ENCODE measurements around the gene RBM44.

The RBM44 gene

GRCh38 chr2:237862528-237862895, 63.9 kb downstream of the RBM44 start:
- TF ChIP-seq, protein P1, sequence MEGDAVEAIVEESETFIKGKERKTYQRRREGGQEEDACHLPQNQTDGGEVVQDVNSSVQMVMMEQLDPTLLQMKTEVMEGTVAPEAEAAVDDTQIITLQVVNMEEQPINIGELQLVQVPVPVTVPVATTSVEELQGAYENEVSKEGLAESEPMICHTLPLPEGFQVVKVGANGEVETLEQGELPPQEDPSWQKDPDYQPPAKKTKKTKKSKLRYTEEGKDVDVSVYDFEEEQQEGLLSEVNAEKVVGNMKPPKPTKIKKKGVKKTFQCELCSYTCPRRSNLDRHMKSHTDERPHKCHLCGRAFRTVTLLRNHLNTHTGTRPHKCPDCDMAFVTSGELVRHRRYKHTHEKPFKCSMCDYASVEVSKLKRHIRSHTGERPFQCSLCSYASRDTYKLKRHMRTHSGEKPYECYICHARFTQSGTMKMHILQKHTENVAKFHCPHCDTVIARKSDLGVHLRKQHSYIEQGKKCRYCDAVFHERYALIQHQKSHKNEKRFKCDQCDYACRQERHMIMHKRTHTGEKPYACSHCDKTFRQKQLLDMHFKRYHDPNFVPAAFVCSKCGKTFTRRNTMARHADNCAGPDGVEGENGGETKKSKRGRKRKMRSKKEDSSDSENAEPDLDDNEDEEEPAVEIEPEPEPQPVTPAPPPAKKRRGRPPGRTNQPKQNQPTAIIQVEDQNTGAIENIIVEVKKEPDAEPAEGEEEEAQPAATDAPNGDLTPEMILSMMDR (IDR thresholded peaks at IDR 0.05; ENCODE audit: low read depth, low read length, missing control alignments) = no peak
- no peak overlapping the region for H3K4me3 ChIP-seq (ENCODE audit: low read depth, low read length)
- no peak for DNase-seq (ENCODE audit: low read depth)

DNA sequence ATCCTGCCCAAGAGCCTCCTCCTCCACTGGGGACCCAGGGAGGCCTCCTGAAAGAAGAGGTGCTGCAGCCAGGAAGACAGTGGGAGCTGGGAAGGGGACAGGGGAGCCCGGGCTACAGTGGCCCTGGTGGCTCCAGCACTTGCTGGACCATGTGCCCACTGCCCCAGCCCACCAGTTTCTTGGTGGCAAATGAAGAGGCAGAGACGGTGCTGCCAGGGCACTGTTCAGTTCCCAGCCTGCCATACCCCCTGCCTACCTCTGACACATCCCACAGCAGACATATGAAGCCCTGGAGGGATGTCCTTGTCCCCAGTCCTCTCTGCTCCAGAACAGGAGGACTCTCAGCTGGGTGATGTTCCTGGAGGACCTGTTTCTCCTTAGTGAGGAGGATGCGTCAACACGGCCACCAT, 64.5 kb downstream of the RBM44 start:
- no peak overlapping the region for H3K4me3 ChIP-seq (ENCODE audit: low read depth, low read length)
- TF ChIP-seq, protein P1 (IDR thresholded peaks at IDR 0.05; ENCODE audit: low read depth, low read length, missing control alignments) = no peak
- no peak for DNase-seq (ENCODE audit: low read depth)

- no peak for DNase-seq (ENCODE audit: low read depth)
- H3K4me3 ChIP-seq (ENCODE audit: low read depth, low read length) = no peak overlapping the region
- TF ChIP-seq, protein P1 (IDR thresholded peaks at IDR 0.05; ENCODE audit: low read depth, low read length, missing control alignments) = no peak
Measured at GRCh38 chr2:237863689-237864443, 65.3 kb downstream of the RBM44 start.

DNA sequence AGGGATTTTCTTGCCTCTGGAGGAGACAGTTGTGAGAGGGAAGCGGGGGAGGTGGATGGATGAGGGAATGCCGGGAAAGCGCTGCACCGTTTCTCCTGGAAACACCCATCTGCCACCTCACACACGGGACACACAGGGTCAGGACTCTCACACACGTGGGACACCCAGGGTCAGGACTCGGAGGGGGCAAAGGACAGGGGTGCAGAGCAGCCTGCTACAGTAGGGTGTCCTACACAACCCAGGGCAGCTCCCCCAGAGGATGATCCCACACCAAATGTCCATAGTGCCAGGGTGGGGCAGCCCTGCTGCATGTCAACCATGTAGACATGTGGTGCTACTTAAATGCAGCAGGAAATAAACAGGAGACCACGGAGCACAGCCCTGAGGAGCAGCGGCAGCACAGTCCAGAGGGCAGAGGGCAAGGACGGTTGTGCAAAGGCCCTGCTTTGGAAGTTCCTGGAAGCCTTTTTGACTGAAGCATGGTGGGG, 65.9 kb downstream of the RBM44 start:
- no peak overlapping the region for H3K4me3 ChIP-seq (ENCODE audit: low read depth, low read length)
- TF ChIP-seq, protein P1 (IDR thresholded peaks at IDR 0.05; ENCODE audit: low read depth, low read length, missing control alignments) = no peak
- no peak for DNase-seq (ENCODE audit: low read depth)

- TF ChIP-seq, protein P1 (IDR thresholded peaks at IDR 0.05; ENCODE audit: low read depth, low read length, missing control alignments) = no peak
- H3K4me3 ChIP-seq (ENCODE audit: low read depth, low read length) = no peak overlapping the region
- no peak for DNase-seq (ENCODE audit: low read depth)
Measured at GRCh38 chr2:237864940-237865622, 66.5 kb downstream of the RBM44 start.

DNA sequence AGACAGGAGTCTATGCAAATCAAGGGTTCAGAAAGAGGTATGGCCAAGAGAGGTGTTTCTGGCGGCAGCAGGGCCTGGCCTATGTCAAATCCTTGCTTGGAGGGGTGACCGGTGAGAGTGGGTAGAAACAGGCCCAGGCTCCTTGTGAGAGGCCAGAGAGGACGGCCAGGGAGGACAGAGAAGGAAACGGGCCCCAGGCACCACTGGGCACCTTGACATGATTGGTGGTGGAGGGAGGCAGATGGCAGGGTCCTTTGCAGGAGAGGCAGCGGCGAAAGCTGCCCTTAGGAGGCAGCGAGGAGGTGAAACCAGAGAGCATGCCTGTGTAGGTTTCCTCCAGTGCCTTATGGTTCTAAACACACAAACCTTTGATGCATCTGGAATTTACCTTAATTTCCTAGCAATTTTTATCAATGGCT, 67.1 kb downstream of the RBM44 start:
- no peak for DNase-seq (ENCODE audit: low read depth)
- TF ChIP-seq, protein P1 (IDR thresholded peaks at IDR 0.05; ENCODE audit: low read depth, low read length, missing control alignments) = no peak
- H3K4me3 ChIP-seq (ENCODE audit: low read depth, low read length) = no peak overlapping the region
